HG03159 (cell line): Measurements from ENCODE around the gene ATP8B4.
"Not testable (repeated sequence)": the region's sequence is repeated elsewhere in the genome, so short reads cannot be mapped to it uniquely, and the experiment has no call there.

Experiments
- ATAC-seq: cut with Tn5 transposase; IDR thresholded peaks from one replicate; pipeline ENCODE4 v1.9.1; 2021; ENCODE audit warnings: mild to moderate bottlenecking, moderate library complexity; ENCODE audit not compliant: unreplicated experiment

ATP8B4 gene

GRCh38 chr15:50141856-50142255, 22.8 kb upstream of the ATP8B4 start:
- ATAC-seq: no peak

GRCh38 chr15:50140983-50141382, 21.9 kb upstream of the ATP8B4 start:
- ATAC-seq: no peak

- no peak for ATAC-seq
These were observed 21.1 kb upstream of the ATP8B4 start for GRCh38 chr15:50140098-50140497.

- ATAC-seq: no peak
These were observed 19.4 kb upstream of the ATP8B4 start for GRCh38 chr15:50138391-50138790.

- ATAC-seq: no peak
These were observed 18.9 kb upstream of the ATP8B4 start for GRCh38 chr15:50137893-50138292.

GRCh38 chr15:50137330-50137761, 18.3 kb upstream of the ATP8B4 start:
- no peak for ATAC-seq

GRCh38 chr15:50135031-50135551, 16.1 kb upstream of the ATP8B4 start:
- peak; percentile 59 for ATAC-seq

- peak; percentile 63 for ATAC-seq
These were observed 15.5 kb upstream of the ATP8B4 start for GRCh38 chr15:50134524-50135024.

- not testable (repeated sequence) for ATAC-seq
These were observed 13.4 kb upstream of the ATP8B4 start for GRCh38 chr15:50132251-50132984.

GRCh38 chr15:50131617-50132016, 12.6 kb upstream of the ATP8B4 start:
- no peak for ATAC-seq

GRCh38 chr15:50128266-50128665, 9.2 kb upstream of the ATP8B4 start:
- no peak for ATAC-seq

- ATAC-seq: no peak
These were observed 8.3 kb upstream of the ATP8B4 start for GRCh38 chr15:50127255-50127777.

GRCh38 chr15:50126072-50126471, 7.0 kb upstream of the ATP8B4 start:
- ATAC-seq: no peak

GRCh38 chr15:50124631-50125030, 5.6 kb upstream of the ATP8B4 start:
- no peak for ATAC-seq

GRCh38 chr15:50123861-50124557, 5.0 kb upstream of the ATP8B4 start:
- ATAC-seq: no peak

- ATAC-seq: no peak
These were observed 1.7 kb upstream of the ATP8B4 start for GRCh38 chr15:50120729-50121128.

- ATAC-seq: no peak
These were observed 1.5 kb downstream of the ATP8B4 start for GRCh38 chr15:50117431-50118027.

- no peak for ATAC-seq
These were observed 2.6 kb downstream of the ATP8B4 start for GRCh38 chr15:50116477-50116876.

GRCh38 chr15:50113992-50114780, 4.8 kb downstream of the ATP8B4 start:
- no peak for ATAC-seq

GRCh38 chr15:50113187-50113505, 5.9 kb downstream of the ATP8B4 start:
- ATAC-seq: no peak
